Suprapubic skin (tissue), 4 donors: Measurements from ENCODE around the gene SETD4. TPM values are rescaled to one million over a fixed set of nuclear protein-coding genes. Genes with fewer than 3 reads are reported as not detected.

ENCODE experiments used
- DNase-seq, 2 donors: peaks; one replicate each; pipeline ENCODE4 v3.0.0-alpha.2; 2019; ENCODE audit warnings: low spot score in 2 of 2
- H3K27ac ChIP-seq: fragments of 200-600 bp; sonication (generic); one replicate; pipeline ENCODE4 v1.5.1; 2019
- H3K27me3 ChIP-seq: fragments of 200-600 bp; sonication (generic); one replicate; pipeline ENCODE4 v1.5.1; 2019
- H3K36me3 ChIP-seq: fragments of 200-600 bp; sonication (generic); one replicate; pipeline ENCODE4 v1.5.1; 2019
- H3K4me1 ChIP-seq: fragments of 200-600 bp; sonication (generic); one replicate; pipeline ENCODE4 v1.5.1; 2019
- H3K4me3 ChIP-seq: fragments of 200-600 bp; sonication (generic); one replicate; pipeline ENCODE4 v1.5.1; 2019; ENCODE audit warnings: mild to moderate bottlenecking
- H3K9me3 ChIP-seq: fragments of 200-600 bp; sonication (generic); one replicate; pipeline ENCODE4 v1.5.1; 2019
- EP300 ChIP-seq: sonication (generic); formaldehyde crosslinking; IDR thresholded peaks from one replicate; pipeline ENCODE4 v1.6.1; 2017; ENCODE audit warnings: antibody characterized with exemption
- POLR2A ChIP-seq, 2 donors: fragments of 450-650 bp; IDR thresholded peaks; one replicate each; pipeline ENCODE4 v1.6.1; 2017; ENCODE audit warnings: antibody characterized with exemption in 2 of 2, mild to moderate bottlenecking in 2 of 2, moderate library complexity in 2 of 2
- POLR2AphosphoS5 ChIP-seq, 3 donors: sonication (generic); formaldehyde crosslinking; IDR thresholded peaks; one replicate each; pipeline ENCODE4 v1.6.1; 2017; ENCODE audit warnings: antibody characterized with exemption in 3 of 3
- WGBS: methylation state at CpG from one replicate; pipeline ENCODE4 v1.1.5; 2018; 5-methylcytosine and 5-hydroxymethylcytosine counted together
- total RNA-seq, 4 donors: library from RNA; depleted of rRNA; stranded (reverse); fragments of >200 nt; gene quantifications; one replicate each; pipeline ENCODE4 v1.1.0, GENCODE V29; 2016
- TF ChIP-seq, protein P1 (sequence below), 2 donors: fragments of 200-600 bp in 1 of 2; fragments of 450-650 bp in 1 of 2; sonication (generic) in 1 of 2; IDR thresholded peaks; one replicate each; pipeline ENCODE4 v1.5.1; 2016 to 2019; ENCODE audit warnings: antibody characterized with exemption in 2 of 2, mild to moderate bottlenecking in 1 of 2, moderate library complexity in 1 of 2

The SETD4 gene
- total RNA-seq, 4 donors from 2014 or later, result 20.8 to 80.9 (median 26.5) TPM

DNA sequence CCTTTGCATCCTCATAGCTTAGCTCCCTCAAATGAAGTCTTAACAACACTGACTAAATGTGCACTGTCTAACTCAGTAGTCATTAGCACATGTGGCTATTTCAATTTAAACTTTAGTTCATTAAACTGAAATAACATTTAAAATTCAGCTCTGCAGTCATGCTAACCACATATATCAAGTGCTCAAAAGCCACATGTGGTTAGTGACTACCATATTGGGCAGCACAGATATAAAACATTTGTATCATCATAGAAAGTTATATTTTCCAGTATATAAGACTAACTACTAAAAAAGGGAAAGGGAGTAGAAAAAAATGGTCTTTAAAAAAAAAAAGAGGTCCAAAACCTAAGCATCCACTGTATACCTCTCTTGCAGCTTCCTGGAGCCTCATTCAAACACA lies 64.1 kb downstream of the SETD4 start:
- no peak overlapping the region for H3K4me3 ChIP-seq
- no peaks in the 10 kb centered on the region for H3K36me3 ChIP-seq
- peaks cover 15% of the 10 kb centered on the region for H3K27me3 ChIP-seq
- H3K27ac ChIP-seq, result no peak overlapping the region
- TF ChIP-seq POLR2A (IDR thresholded peaks at IDR 0.05) (no peak), EP300 (no peak), POLR2AphosphoS5 (IDR thresholded peaks at IDR 0.05) (no peak)
- TF ChIP-seq, protein P1, sequence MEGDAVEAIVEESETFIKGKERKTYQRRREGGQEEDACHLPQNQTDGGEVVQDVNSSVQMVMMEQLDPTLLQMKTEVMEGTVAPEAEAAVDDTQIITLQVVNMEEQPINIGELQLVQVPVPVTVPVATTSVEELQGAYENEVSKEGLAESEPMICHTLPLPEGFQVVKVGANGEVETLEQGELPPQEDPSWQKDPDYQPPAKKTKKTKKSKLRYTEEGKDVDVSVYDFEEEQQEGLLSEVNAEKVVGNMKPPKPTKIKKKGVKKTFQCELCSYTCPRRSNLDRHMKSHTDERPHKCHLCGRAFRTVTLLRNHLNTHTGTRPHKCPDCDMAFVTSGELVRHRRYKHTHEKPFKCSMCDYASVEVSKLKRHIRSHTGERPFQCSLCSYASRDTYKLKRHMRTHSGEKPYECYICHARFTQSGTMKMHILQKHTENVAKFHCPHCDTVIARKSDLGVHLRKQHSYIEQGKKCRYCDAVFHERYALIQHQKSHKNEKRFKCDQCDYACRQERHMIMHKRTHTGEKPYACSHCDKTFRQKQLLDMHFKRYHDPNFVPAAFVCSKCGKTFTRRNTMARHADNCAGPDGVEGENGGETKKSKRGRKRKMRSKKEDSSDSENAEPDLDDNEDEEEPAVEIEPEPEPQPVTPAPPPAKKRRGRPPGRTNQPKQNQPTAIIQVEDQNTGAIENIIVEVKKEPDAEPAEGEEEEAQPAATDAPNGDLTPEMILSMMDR (IDR thresholded peaks at IDR 0.05), result no peak
- H3K9me3 ChIP-seq, result no peaks in the 10 kb centered on the region
- no peaks in the 10 kb centered on the region for H3K4me1 ChIP-seq
- DNase-seq, result no peak

DNA sequence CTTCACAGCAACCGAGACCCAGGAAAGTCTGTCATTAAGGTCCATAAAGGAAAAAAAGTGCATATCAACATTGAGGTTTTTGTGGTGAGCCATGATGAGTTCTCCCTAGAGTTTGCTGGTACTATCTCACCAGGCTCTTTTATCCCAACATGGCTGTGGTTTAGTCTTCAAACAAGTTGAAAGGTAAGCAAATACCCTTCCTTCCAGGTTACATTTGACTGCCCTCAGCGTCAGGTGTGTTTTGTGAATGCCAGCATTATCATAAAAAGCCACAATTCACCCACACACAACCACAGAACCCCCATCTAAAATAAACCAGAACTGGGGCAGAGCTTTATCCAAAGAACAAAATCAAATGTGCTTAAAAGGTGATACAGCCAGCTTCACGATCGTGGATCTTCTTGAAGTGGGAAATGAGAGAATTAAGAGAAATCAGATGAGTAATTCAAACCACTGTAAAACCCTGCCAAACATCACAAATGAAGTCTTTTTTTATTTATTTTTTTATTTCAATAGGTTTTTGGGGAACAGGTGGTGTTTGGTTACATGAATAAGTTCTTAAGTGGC lies 64.7 kb downstream of the SETD4 start:
- peaks cover 15% of the 10 kb centered on the region for H3K27me3 ChIP-seq
- no peaks in the 10 kb centered on the region for H3K36me3 ChIP-seq
- no peak overlapping the region for H3K27ac ChIP-seq
- DNase-seq, result no peak
- no peak for TF ChIP-seq EP300
- TF ChIP-seq, protein P1 (IDR thresholded peaks at IDR 0.05), result no peak
- no peak for TF ChIP-seq POLR2A (IDR thresholded peaks at IDR 0.05)
- TF ChIP-seq POLR2AphosphoS5 (IDR thresholded peaks at IDR 0.05), result no peak
- H3K9me3 ChIP-seq, result no peaks in the 10 kb centered on the region
- H3K4me1 ChIP-seq, result no peaks in the 10 kb centered on the region
- no peak overlapping the region for H3K4me3 ChIP-seq
- WGBS, result 75% methylated on average over 4 of the region's 4 CpGs

DNA sequence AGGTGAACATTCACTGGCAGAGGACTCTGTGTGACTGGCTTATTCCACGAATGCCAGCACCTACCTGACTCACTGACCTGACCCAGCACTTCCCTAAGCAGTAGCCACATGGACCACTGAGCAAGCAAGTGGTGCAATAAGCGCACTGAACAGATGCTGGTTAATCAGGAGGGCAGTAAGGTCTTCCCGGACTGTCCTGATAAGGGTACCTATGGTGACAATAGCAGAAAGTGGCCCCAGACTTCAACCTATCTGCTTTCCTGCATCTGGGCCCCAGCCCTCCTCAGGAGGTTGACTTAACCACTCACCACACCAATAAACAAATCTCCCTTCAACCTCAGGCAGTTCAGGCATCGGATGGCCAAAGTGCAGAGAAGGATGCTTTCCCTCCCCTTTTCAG lies 65.7 kb downstream of the SETD4 start:
- no peak overlapping the region for H3K4me3 ChIP-seq
- TF ChIP-seq, protein P1 (IDR thresholded peaks at IDR 0.05), result no peak
- TF ChIP-seq POLR2A (IDR thresholded peaks at IDR 0.05) (no peak), POLR2AphosphoS5 (IDR thresholded peaks at IDR 0.05) (no peak), EP300 (no peak)
- H3K9me3 ChIP-seq, result no peaks in the 10 kb centered on the region
- no peak overlapping the region for H3K27ac ChIP-seq
- no peaks in the 10 kb centered on the region for H3K36me3 ChIP-seq
- DNase-seq, result no peak
- 46% methylated on average over 4 of the region's 4 CpGs for WGBS
- H3K27me3 ChIP-seq, result peaks cover 16% of the 10 kb centered on the region
- H3K4me1 ChIP-seq, result no peaks in the 10 kb centered on the region

DNA sequence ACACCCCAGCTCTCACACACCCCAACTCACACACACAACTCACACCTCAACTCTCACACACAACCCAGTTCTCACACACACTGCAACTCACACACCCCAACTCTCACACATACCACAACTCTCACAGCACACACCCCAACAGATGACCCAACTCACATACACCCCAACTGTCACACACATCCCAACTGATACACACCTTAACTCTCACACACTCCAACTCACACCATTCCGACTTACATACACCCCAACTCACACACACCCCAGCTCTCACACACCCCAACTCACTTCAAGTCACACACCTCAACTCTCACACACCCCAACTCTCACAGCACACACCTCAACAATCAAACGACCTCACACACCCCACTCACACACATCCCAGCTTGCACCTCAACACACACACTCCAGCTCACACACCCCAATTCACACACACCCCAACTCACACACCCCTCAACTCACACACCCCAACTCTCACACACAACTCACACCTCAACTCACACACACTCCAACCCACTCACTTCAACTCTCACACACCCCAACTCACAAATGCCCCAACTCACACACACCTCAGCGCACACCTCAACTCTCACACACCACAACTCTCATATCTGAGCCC lies 66.3 kb downstream of the SETD4 start:
- TF ChIP-seq POLR2AphosphoS5 (IDR thresholded peaks at IDR 0.05), result no peak
- no peak for TF ChIP-seq EP300
- TF ChIP-seq, protein P1 (IDR thresholded peaks at IDR 0.05), result no peak
- TF ChIP-seq POLR2A (IDR thresholded peaks at IDR 0.05), result no peak
- Histone ChIP-seq H3K27ac (no peak overlapping the region), H3K4me3 (no peak overlapping the region), H3K36me3 (no peaks in the 10 kb centered on the region), H3K4me1 (no peaks in the 10 kb centered on the region), H3K9me3 (no peaks in the 10 kb centered on the region), H3K27me3 (peaks cover 15% of the 10 kb centered on the region)
- no peak for DNase-seq
- 62% methylated on average over 3 of the region's 3 CpGs for WGBS

DNA sequence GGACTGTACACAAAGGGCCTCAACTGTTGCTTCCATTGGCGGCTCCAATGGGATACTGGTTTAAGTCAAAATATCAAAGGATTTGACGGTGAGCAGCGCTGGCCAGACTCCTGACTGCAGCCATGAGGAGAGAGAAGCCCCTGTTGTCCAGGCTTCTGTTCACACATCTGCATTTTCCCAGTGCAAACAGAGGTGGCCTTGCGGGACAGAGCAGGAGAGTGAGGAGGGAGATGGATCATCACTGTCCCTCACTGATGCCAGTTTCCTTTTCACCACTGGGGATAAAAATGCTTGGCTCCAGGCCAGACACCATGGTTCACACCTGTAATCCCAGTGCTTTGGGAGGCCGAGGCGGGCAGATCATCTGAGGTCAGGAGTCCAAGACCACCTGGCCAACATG lies 69.2 kb downstream of the SETD4 start:
- Histone ChIP-seq H3K9me3 (no peaks in the 10 kb centered on the region), H3K27me3 (peaks cover 9% of the 10 kb centered on the region), H3K36me3 (no peaks in the 10 kb centered on the region), H3K4me1 (no peaks in the 10 kb centered on the region), H3K4me3 (no peak overlapping the region), H3K27ac (no peak overlapping the region)
- TF ChIP-seq EP300 (no peak), POLR2A (IDR thresholded peaks at IDR 0.05) (no peak), POLR2AphosphoS5 (IDR thresholded peaks at IDR 0.05) (no peak)
- TF ChIP-seq, protein P1 (IDR thresholded peaks at IDR 0.05), result no peak
- 91% methylated on average over 6 of the region's 6 CpGs for WGBS
- DNase-seq, result no peak
